Measurements from ENCODE around the gene ZNF618.

Gene ZNF618

DNA sequence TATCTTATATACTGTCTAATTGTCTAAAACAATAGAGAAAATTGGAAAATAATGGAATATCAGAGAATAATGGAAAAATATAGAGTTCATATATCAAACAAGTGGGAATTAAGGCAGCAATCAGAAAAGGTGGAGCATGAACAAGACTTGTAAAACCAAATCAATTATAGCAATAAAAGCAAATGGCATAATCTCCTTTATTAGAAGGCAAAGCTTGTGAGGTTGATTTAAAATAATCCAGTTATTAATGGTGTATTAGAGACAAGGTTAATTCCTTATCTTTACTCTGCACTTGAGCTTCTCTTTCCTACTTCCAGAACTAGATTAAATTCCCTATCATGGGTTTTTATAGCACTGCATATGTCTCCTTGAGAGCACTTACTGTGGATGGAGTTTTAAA, 137.9 kb downstream of the ZNF618 start:
- in situ Hi-C loops (cut with MboI; ENCODE audit: low sequenced_read_pairs) = no loop called here

DNA sequence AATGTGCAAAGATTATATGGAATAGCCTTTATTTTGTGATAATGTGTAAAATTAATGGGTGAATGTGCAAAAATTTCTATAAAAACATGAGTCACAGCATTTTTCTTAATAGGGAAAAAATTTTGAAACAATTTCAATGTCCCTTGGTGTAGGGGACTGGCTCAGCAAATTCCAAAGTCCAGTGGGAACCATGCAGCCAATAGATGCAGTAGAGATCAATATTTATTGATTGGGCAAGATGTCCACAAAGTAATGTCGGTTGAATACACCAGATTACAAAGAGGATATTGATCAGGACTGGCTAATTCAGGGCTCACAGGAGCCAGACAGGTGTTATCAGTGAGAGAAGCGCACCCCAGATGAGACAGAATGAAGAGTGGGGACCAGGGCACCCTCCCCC, 139.5 kb downstream of the ZNF618 start:
- in situ Hi-C loops (cut with MboI; ENCODE audit: low sequenced_read_pairs) = no loop called here

DNA sequence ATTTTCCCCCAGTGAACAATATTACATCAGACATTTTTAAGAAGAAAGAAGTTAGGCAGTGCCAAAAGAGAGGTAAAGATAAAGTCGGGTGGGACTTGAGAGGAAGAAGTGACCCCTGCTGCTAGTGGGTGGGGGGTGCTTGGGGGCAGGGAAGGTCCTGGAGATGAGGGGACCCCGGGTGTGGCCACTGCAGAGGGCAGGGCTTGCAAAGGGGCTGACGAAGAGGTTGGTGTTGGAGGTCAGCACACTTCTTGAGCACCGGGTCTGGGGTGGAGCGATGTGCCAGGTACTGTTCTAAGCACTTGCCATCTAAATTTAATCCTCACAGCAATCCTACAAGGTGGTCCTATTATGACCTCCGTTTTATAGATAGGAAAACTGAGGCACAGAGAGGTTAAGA, 140.0 kb downstream of the ZNF618 start:
- in situ Hi-C loops (cut with MboI; ENCODE audit: low sequenced_read_pairs) = no loop called here

DNA sequence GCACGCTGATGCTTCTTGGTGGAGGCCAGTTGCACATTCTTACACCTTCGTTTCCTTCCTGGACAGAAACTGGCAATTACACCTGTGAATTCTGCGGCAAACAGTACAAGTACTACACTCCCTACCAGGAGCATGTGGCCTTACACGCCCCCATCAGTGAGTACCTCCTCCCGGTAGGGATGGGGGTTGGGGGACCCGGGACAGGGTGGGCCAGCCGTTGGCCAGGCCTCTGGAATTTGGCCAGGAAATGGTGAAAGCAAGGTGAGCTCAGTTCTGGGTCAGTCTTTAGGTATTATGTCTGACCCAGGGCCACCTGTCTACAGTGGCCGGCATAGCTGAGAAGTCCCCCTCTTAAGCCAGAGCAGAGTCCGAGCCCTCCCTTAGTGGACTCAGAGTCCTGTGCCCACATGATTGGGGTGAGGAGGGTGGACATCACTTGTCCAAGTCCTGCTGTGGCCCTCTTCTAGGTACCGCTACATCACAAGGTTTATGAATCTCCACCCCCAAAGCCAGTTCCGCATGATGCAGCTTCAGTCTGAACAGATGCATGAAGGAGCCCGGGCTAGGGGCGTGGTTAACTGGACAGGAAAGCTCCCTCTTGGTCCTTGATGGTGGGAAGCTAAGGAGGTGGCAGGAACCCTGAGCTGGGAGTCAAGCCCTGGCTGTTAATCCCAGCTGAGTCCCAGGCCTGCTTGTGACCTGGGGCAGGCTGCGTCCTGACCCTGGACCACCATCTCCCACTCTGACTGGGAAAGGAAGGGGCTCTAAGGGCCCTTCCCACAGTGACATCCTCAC, 140.7 kb downstream of the ZNF618 start:
- in situ Hi-C loops (cut with MboI; ENCODE audit: low sequenced_read_pairs) = no loop called here

DNA sequence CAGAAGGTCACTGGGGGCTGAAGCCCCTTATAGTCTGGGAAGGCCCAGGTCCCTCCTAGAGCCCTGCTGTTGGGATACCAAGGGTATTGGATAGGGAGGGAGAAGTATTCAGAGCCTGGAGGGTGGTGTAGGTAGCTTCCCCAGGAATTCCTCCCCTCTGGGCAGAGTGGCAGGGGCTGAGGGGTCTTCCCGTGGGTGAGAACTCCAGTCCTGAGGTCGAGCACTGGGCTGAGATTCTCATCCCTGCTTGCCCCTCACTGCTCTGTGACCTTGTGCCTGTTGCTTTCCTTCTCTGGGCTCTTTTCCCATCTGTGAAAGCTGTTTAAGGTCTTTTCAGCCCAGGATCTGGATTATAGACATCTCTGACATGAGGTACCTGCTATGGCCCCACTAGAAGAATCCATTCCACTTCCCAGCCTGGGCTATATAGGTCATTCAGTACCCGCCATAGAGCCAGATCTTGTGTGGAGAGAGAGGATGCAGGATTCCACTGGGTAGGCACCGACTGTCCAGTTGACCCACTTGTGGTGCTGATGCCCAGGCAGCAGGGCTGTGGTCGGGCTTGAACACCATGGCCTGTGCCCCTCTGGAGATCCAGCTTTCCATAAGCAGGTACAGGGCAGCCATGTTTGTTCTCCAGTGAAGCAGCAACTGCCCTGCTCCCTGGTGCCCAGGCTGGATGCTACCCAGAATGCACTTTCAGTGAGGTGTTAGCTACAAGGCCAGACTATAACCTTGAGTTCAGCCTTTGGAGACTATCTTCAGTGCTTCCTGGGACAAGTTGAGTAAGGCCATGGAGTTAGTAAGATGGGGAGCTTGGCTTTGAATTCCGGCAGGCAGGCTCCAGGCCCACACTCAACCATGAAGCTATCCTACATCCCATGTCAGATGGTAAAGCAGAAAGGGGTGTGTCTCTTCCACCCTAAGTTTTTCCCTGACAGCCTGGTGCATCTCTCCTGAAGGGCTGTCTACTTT, 141.9 kb downstream of the ZNF618 start:
- in situ Hi-C loops (cut with MboI; ENCODE audit: low sequenced_read_pairs) = no loop called here

DNA sequence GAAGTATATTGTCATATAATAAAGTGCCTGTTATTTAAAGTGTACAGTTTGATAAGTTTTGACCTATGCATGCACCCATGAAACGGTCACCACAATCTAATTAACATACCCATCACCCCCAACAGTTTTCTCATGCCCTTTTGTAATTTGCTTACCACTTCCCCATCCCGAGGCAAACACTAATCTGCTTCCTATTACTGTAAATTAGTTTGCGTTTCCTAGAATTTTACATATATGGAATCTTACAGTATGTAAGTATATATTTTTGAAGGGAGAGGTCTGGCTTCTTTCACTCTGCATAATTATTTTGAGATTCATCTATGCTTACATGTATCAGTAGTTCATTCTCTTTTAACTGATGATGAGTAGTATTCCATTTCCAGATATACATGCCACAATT, 145.5 kb downstream of the ZNF618 start:
- in situ Hi-C loops (cut with MboI; ENCODE audit: low sequenced_read_pairs) = no loop called here

DNA sequence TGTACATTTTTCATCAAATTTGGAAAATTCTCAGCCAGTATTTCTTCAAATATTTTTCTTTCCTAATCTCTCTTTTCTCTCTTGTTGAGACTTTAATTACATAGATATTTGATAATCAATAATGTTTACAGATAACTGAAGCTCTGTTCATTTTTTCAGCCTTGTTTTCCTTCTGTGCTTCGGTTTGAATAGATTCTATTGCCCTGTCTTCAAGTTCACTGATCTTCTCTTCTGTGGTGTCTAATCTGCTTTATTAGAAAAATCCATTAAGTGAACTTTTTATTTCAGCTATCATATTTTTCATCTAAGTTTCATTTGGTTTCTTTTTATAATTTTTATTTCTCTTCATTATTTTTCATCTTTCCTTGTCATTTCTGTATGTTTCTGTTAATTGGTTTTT, 147.9 kb downstream of the ZNF618 start:
- in situ Hi-C loops (cut with MboI; ENCODE audit: low sequenced_read_pairs) = no loop called here

DNA sequence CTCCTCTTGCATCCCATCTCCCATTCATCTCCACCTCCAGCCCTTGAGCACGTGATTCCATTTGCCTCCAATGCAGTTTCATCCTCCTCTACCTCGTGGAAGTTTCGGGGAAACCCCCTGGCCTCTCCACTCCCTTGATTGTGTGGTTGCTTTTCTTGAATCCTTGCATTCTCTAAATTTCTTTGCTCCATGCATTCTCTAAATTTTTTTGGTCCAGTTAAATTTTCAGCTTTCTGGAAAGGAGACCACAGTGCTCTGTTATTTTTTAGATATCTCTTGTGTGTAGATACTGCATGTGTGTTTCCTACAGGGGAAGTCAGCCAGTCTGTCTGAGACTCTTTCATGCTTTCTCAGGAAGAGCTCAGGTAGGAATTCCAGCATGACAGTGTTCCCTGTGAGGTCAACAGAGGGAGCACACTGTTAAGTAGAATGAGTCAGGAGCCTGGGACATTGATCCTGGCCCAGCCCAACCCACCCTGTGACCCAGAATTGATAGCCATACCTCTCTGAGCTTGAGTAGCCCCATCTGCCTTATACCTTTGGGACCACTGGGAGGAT, 149.2 kb downstream of the ZNF618 start:
- in situ Hi-C loops (cut with MboI; ENCODE audit: low sequenced_read_pairs) = no loop called here

DNA sequence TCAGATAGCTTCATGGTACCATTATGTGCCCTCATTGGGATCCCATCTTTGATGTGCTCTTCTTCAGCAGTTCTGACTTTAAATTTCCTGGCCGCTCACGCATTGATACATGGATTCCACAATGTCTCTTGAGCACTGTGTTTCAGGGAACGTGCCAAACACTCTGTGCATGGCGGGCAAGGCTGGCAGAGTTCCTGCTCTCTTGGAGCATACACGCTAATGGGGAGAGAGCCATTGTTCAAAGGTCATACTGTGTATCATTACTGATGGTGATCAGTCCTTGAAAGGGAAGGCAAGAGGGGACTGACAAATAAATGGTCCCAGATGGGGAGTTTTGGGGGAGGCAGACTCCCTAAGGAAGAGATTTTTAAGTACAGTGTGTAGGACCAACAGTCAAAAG, 149.7 kb downstream of the ZNF618 start:
- in situ Hi-C loops (cut with MboI; ENCODE audit: low sequenced_read_pairs) = no loop called here

DNA sequence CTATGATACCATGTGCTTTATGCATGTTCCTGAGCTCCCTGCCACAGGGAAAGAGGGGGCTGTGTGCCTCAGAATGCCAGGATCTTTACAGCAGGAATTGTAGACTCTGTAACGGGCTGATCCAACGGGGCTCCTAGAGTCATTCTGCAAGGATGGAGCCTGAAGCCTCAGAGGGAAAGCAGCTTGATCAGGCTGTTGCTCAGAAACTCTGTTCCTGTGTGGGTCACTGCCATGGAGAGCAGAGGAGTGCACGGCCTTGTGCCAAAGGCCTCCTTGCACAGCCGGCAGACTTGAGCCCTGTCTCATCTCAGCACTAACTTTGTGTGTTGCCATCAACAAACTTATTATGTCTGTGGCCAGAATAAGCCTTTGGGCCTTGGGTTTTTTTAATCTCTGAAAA, 150.2 kb downstream of the ZNF618 start:
- in situ Hi-C loops (cut with MboI; ENCODE audit: low sequenced_read_pairs) = no loop called here

DNA sequence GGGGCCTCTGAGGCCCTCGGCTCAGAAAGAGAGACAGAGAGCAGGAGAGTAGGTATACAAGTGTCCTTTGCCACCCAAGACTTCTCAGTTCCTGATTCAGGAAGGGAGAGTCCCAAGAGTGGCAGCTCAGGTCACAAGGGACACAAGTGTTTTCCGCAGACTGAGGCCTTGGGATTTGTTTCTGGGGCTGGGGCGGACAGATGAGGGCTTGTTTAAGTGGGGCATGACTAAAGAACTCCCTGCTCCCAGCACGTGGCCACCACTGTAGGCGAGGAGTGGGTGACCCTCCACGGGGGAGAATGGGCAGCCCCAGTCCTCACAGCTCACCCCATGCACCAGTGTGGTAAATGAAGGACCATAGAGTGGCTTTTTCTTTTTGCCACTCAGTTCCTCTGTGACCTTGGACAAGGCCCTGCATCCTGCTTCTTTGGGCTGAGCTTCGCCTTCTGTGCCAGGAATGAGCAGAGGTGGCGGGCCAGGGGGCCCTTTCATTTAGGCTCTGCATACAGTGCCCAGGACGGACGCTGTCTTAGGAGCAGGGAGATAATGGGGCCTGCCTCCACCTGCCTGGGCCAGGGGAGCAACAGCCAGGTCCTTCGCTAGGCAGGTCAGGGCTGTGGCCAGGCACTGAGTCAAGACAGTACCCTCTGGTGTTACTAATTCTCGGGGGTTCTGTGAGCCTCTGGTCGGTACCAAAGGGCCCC, 151.2 kb downstream of the ZNF618 start:
- in situ Hi-C loops (cut with MboI; ENCODE audit: low sequenced_read_pairs) = no loop called here

DNA sequence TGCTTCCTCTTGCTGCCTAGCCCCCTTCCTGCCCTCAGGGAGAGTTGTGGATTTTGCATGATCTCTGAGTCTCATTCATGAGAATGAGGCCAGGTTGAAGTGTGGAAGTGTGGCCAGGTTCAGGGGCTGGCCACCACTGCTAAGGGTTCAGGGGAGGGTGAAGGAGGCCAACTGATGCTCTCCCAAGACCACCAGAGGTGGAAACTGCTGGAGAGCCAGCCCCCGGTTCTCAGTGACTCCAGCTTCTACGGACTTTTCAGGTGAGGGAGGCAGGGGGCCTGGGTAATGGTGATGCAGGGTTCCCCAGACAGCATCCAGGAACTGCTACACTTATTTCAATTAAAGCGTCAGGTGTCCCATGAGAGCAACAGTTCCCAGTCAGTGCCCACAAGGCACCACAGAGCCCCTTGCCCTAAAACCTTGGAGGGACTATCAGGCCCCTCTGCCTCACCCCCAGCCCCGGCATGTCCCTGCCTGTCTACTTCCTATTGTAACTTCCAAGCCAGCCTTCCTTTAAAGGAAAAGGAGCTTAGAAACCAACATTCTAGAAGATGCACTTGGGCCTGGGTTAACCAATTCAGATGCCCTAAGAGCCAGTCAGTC, 151.9 kb downstream of the ZNF618 start:
- in situ Hi-C loops (cut with MboI; ENCODE audit: low sequenced_read_pairs) = no loop called here

DNA sequence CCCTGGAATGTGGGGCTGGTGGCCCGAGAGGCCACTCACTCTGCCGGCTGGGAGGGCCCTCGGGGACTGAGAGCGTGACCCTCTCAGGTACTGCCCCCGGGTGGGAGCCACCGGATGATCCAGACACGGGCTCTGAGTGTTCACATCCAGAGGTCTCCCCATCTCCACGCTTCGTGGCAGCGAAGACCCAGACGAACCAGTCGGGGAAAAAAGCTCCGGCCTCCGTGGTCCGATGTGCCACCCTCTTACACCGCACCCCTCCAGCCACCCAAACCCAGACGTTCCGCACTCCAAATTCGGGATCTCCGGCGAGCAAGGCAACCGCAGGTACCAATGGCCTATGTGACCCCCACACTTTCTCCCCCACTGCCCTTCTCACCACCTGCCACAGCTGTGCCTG, 152.5 kb downstream of the ZNF618 start:
- in situ Hi-C loops (cut with MboI; ENCODE audit: low sequenced_read_pairs) = no loop called here

DNA sequence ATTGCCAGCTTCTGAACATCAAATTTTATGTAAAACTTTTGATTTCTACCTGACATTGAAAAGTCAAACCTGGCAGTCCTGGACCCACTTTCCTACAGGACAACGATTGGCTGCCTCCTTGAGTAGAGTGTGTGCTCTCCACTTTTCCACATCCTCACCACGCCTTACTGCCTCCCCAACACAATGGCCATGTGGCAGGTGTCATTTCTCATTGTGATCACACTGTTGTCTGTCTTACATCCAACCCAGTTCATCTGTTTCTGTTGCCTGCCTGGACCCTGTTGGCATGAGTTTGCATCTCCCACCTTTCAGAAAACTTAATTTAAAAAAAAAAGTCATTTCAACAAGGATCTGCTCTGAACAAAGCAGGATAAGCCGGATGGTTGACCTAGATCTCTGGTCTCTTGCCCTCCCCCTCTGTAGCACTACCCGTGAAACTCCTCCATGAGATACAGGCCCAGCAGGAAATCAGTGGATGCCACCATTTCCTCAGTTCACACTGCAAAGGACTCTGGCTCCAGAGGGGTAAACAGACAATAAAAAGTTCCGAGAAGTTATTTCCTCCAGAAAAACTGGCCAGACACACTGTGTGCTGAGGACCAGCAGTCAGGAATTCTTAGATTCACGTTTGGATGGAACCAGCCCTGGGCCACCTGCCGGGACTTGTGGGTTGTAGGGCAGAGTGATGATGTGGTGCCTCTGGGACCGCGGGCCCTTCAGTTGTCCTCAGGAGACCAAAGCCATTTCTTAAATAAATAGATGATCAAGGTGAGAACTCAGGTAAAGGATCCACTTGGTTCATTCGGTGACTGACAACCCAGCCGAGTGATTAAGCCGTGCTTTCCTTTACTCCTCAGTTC, 153.4 kb downstream of the ZNF618 start:
- in situ Hi-C loops (cut with MboI; ENCODE audit: low sequenced_read_pairs) = no loop called here

DNA sequence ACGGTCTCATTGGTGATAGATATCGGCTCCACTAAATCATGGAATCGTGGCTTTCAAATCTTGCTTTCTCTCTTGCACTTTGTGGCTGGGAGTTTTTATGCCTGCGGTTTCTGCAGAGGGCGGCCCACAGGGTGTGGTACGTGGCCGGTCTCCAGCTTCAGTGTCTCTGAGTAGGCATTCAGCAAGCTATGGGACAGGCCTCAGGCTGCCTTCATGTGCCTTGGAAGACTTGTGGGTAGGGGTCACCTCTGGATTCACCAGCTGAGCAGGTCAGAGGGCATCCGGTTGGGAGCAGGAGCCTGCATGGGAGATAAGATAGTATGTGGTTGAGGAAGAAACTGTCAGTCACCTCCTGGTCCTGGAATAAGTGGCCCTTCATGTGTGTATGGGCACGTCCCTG, 154.3 kb downstream of the ZNF618 start:
- in situ Hi-C loops (cut with MboI; ENCODE audit: low sequenced_read_pairs) = no loop called here

DNA sequence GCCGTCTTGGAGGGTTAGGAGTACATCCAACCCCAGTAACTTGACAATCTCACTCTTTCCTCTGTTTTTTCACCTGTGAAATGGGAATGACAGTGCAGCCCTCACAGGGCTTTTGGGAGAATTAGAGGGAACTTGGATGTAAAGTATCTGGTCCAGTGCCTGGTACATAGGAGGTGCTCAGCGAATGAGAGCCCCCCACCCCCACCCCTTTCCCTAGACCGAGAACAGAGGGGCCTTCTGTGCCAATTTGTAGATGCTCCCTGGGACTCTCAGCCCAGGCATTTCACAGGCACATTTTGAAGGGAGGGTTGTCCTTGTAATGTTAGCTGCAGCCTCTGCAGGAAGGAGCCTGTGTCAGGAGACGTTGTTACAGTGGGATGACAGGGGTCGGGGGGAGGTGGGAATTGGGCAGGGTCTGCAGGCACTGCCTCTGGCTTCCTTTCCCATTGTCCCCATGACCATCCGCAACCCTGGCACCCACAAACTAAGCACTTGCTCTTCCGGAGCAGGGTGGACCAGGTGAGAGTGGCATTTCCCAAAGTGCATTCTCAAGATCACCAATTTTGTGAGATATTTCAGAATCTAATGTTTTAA, 155.0 kb downstream of the ZNF618 start:
- in situ Hi-C loops (cut with MboI; ENCODE audit: low sequenced_read_pairs) = no loop called here

DNA sequence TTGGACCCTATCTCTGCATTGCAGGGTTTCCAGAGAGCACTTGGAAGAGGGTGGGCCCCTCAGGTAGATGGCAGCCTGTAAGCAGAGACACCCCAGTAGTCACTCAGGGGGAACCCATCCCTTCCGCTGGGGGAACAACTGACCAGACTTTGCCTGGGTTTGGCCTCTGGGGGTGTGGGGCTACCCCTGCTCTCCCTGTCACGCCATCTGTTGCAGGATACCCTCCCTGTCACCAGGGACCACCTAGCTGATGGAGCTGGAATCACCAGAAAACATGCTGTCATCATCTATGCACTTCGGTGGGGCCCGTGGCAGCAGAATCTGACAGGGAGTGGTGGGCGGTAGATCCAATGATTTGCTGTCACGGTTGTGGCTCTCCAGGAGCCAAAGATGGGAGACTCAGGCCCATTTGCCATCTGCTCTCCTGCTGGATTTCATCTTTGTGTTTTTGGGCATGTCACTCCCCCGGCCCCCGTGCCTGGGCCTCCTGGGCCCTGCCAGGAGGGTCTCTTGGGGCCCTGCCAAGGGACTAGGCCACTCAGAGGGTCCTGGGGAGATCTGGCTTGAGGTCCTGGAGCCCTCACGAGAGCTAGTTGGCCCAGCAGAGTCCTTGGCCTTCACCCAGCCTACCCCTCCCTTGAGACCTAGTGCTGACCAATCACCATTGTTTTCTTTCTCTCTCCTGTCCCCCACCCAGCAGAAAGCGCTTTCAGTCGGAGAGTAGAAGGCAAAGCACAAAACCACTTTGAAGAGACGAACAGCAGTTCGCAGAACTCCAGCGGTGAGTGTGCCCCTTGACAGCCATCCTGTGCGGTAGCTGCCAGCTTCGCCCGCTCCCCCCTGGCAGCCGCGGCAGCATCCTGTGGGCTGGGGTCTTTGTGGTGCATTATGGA, 156.1 kb downstream of the ZNF618 start:
- in situ Hi-C loops (cut with MboI; ENCODE audit: low sequenced_read_pairs) = no loop called here

DNA sequence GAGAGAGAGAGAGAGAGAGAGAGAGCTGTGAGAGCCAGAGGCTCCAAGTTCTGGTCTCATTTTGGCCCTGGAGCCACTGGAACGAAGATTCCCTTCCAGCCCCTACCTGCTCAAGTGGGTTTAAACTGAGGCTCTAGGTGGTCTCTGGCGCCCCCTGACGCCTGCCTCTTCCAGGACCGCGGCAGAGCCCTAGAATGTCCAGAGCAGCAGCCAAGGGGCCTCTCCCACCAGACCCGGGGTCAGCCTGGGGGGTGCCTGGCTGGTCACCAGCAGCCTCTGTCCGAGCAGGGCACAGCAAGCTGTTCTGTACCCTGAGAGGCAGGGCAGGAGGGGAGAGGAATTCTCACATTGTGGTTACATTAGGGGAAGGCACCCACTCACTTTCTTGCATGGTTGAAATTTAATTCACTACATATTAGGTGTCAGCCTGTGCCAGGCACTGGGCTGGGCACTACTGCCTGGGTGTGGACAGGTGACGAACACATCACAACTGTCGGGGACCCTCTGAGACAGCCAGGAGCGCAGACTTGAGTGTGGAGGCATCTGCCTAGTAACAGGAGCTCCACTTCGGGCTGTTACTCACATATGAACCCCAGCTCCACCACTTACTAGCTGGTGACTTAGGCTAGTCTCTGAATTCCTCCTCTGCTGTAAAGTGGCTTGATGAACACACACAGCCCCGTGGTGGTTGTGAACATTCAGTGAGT, 157.4 kb downstream of the ZNF618 start:
- in situ Hi-C loops (cut with MboI; ENCODE audit: low sequenced_read_pairs) = no loop called here

All from hTERT RPE-1 (cell line).